ENCODE measurements around the gene INTS11.

GRCh38 chr1:1278620-1279019, 45.8 kb downstream of the INTS11 start:
- TF ChIP-seq CTCF (conservative IDR thresholded peaks at IDR 0.05; ENCODE audit: low read depth in 2 of 2) (no peak), JUNB (IDR thresholded peaks at IDR 0.05; ENCODE audit: unreplicated experiment) (no peak), REST (IDR thresholded peaks at IDR 0.05; ENCODE audit: unreplicated experiment) (no peak), EZH2phosphoT487 (IDR thresholded peaks at IDR 0.05; ENCODE audit: unreplicated experiment) (no peak), POLR2AphosphoS5 (IDR thresholded peaks at IDR 0.05; ENCODE audit: low read depth) (no peak), EZH2 (IDR thresholded peaks at IDR 0.05; ENCODE audit: low read depth, unreplicated experiment) (no peak), NANOG (IDR thresholded peaks at IDR 0.05; ENCODE audit: borderline replicate concordance) (no peak), CREB1 (CRISPR knock-in tag; IDR thresholded peaks at IDR 0.05; ENCODE audit: low read depth) (no peak), STAT1 (IDR thresholded peaks at IDR 0.05; ENCODE audit: unreplicated experiment) (no peak)

All from GM23338 (cell line).